HEK293T (cell line): ENCODE measurements around the gene POLD2.

Experiments used
- CTCF ChIA-PET: fragments of 350-600 bp; formaldehyde crosslinking; extraction: SDS; loops from one replicate; lab custom pipeline; 2021; ENCODE audit warnings: antibody characterized with exemption, inconsistent platforms; lab: Yijun Ruan, JAX
- POLR2A ChIA-PET: fragments of 350-600 bp; formaldehyde crosslinking; extraction: SDS; loops from one replicate; lab custom pipeline; 2020; ENCODE audit warnings: antibody characterized with exemption, inconsistent platforms; lab: Yijun Ruan, JAX
- DNase-seq: peaks from one replicate; pipeline ENCODE4 v3.0.0; 2012; ENCODE audit warnings: mixed read lengths; ENCODE audit errors: extremely low spot score
- ARNT ChIP-seq: fragments of 450-650 bp; IDR thresholded peaks from 2 replicates; pipeline ENCODE4 v1.6.1; 2017; ENCODE audit warnings: mild to moderate bottlenecking
- BHLHE40 ChIP-seq: fragments of 450-650 bp; IDR thresholded peaks from 2 replicates; pipeline ENCODE4 v1.6.1; 2016; ENCODE audit warnings: mild to moderate bottlenecking, moderate library complexity, borderline replicate concordance
- CTBP1 ChIP-seq: fragments of 450-650 bp; IDR thresholded peaks from 2 replicates; pipeline ENCODE4 v1.6.1; 2016; ENCODE audit warnings: borderline replicate concordance
- ELF4 ChIP-seq: fragments of 450-650 bp; IDR thresholded peaks from 2 replicates; pipeline ENCODE4 v1.6.1; 2017; ENCODE audit warnings: antibody characterized with exemption
- FOXA1 ChIP-seq: fragments of 450-650 bp; IDR thresholded peaks from 2 replicates; pipeline ENCODE4 v1.6.1; 2016; ENCODE audit warnings: mild to moderate bottlenecking
- FOXK2 ChIP-seq: fragments of 450-650 bp; IDR thresholded peaks from 2 replicates; pipeline ENCODE4 v1.6.1; 2016; ENCODE audit warnings: mild to moderate bottlenecking
- FOXM1 ChIP-seq: fragments of 450-650 bp; IDR thresholded peaks from 2 replicates; pipeline ENCODE4 v1.6.1; 2017; ENCODE audit warnings: mild to moderate bottlenecking, borderline replicate concordance
- HDGF ChIP-seq: fragments of 450-650 bp; IDR thresholded peaks from 2 replicates; pipeline ENCODE4 v1.6.1; 2017; ENCODE audit warnings: antibody characterized with exemption, borderline replicate concordance
- L3MBTL2 ChIP-seq: fragments of 450-650 bp; conservative IDR thresholded peaks from 2 replicates; pipeline ENCODE4 v1.6.1; 2016; ENCODE audit warnings: mild to moderate bottlenecking
- LEF1 ChIP-seq: fragments of 450-650 bp; IDR thresholded peaks from 2 replicates; pipeline ENCODE4 v1.6.1; 2017; ENCODE audit warnings: mild to moderate bottlenecking, borderline replicate concordance
- NFRKB ChIP-seq: fragments of 450-650 bp; IDR thresholded peaks from 2 replicates; pipeline ENCODE4 v1.6.1; 2016; ENCODE audit warnings: mild to moderate bottlenecking, moderate library complexity
- PKNOX1 ChIP-seq: fragments of 450-650 bp; IDR thresholded peaks from 2 replicates; pipeline ENCODE4 v1.6.1; 2016
- SP1 ChIP-seq: fragments of 450-650 bp; IDR thresholded peaks from 2 replicates; pipeline ENCODE4 v1.6.1; 2017
- SUZ12 ChIP-seq: fragments of 450-650 bp; IDR thresholded peaks from 2 replicates; pipeline ENCODE4 v1.6.1; 2016; ENCODE audit warnings: mild to moderate bottlenecking
- TARDBP ChIP-seq: fragments of 450-650 bp; IDR thresholded peaks from 2 replicates; pipeline ENCODE4 v1.6.1; 2016
- ZNF384 ChIP-seq: fragments of 450-650 bp; IDR thresholded peaks from 2 replicates; pipeline ENCODE4 v1.6.1; 2016

Gene POLD2

GRCh38 chr7:44107116-44107960, 16.0 kb downstream of the POLD2 start:
- no peak for TF ChIP-seq LEF1
- no peak for TF ChIP-seq SUZ12
- no peak for TF ChIP-seq PKNOX1
- no peak for TF ChIP-seq FOXK2
- TF ChIP-seq BHLHE40, result no peak
- TF ChIP-seq FOXM1, result no peak
- no peak for TF ChIP-seq HDGF
- no peak for TF ChIP-seq ELF4
- TF ChIP-seq TARDBP, result no peak
- no peak for TF ChIP-seq FOXA1
- no peak for DNase-seq
- ChIA-PET CTCF (no interaction called here), POLR2A (interaction anchor here (1.3 kb wide), 1 partner anchor 16 kb away, joined by 7 read pairs; the partner anchor contains the start of gene POLD2)

GRCh38 chr7:44106311-44107065, 16.9 kb downstream of the POLD2 start:
- ChIA-PET CTCF (no interaction called here), POLR2A (interaction anchor here (1.2 to 1.3 kb wide), 2 partner anchors 17 to 62 kb away, joined by 3 to 7 read pairs; partner anchors contain the start of genes DBNL and POLD2)
- DNase-seq, result no peak
- TF ChIP-seq NFRKB (no peak), TARDBP (no peak), ZNF384 (no peak), FOXA1 (no peak), L3MBTL2 (no peak), CTBP1 (no peak)

GRCh38 chr7:44105832-44106231, 17.5 kb downstream of the POLD2 start:
- ChIA-PET POLR2A (interaction anchor here (0.8 to 1.2 kb wide), 3 partner anchors 10 to 61 kb away, joined by 3 to 5 read pairs (median 3); partner anchors contain the start of genes DBNL and POLD2), CTCF (no interaction called here)
- DNase-seq, result no peak
- TF ChIP-seq PKNOX1, result no peak
- no peak for TF ChIP-seq FOXM1
- TF ChIP-seq ELF4, result no peak
- TF ChIP-seq TARDBP, result no peak
- TF ChIP-seq FOXK2, result no peak
- TF ChIP-seq LEF1, result no peak
- no peak for TF ChIP-seq ARNT
- TF ChIP-seq BHLHE40, result no peak
- TF ChIP-seq L3MBTL2, result no peak
- no peak for TF ChIP-seq FOXA1
- no peak for TF ChIP-seq ZNF384
- no peak for TF ChIP-seq SP1
- no peak for TF ChIP-seq SUZ12
- TF ChIP-seq CTBP1, result no peak
- TF ChIP-seq NFRKB, result no peak
- no peak for TF ChIP-seq HDGF

GRCh38 chr7:44104860-44105771, 18.2 kb downstream of the POLD2 start:
- ChIA-PET POLR2A (interaction anchor here (0.8 to 1.2 kb wide), 3 partner anchors 11 to 61 kb away, joined by 3 to 5 read pairs (median 3); partner anchors contain the start of genes DBNL and POLD2), CTCF (no interaction called here)
- TF ChIP-seq SUZ12, result no peak
- TF ChIP-seq SP1, result no peak
- no peak for TF ChIP-seq ARNT
- TF ChIP-seq FOXA1, result no peak
- TF ChIP-seq ZNF384, result no peak
- no peak for TF ChIP-seq ELF4
- TF ChIP-seq CTBP1, result no peak
- no peak for TF ChIP-seq TARDBP
- TF ChIP-seq L3MBTL2, result no peak
- TF ChIP-seq BHLHE40, result no peak
- DNase-seq, result no peak

GRCh38 chr7:44103923-44104859, 19.2 kb downstream of the POLD2 start, which contains the start of gene AEBP1:
AEBP1 (plus strand) TSS chr7:44104345; CDS start chr7:44104666, 321 bp downstream.
- ChIA-PET POLR2A (interaction anchor here (1.2 kb wide), 1 partner anchor 12 kb away, joined by 3 read pairs; no protein-coding TSS in a partner anchor), CTCF (no interaction called here)
- DNase-seq, result no peak
- TF ChIP-seq FOXA1, result no peak
